HEK293T (cell line): ENCODE results near the gene HEATR5A.

Source experiments
- ARNT ChIP-seq: fragments of 450-650 bp; IDR thresholded peaks from 2 replicates; pipeline ENCODE4 v1.6.1; 2017; ENCODE audit warnings: mild to moderate bottlenecking
- BHLHE40 ChIP-seq: fragments of 450-650 bp; IDR thresholded peaks from 2 replicates; pipeline ENCODE4 v1.6.1; 2016; ENCODE audit warnings: mild to moderate bottlenecking, moderate library complexity, borderline replicate concordance
- FOXA1 ChIP-seq: fragments of 450-650 bp; IDR thresholded peaks from 2 replicates; pipeline ENCODE4 v1.6.1; 2016; ENCODE audit warnings: mild to moderate bottlenecking
- FOXK2 ChIP-seq: fragments of 450-650 bp; IDR thresholded peaks from 2 replicates; pipeline ENCODE4 v1.6.1; 2016; ENCODE audit warnings: mild to moderate bottlenecking
- FOXM1 ChIP-seq: fragments of 450-650 bp; IDR thresholded peaks from 2 replicates; pipeline ENCODE4 v1.6.1; 2017; ENCODE audit warnings: mild to moderate bottlenecking, borderline replicate concordance
- HDGF ChIP-seq: fragments of 450-650 bp; IDR thresholded peaks from 2 replicates; pipeline ENCODE4 v1.6.1; 2017; ENCODE audit warnings: antibody characterized with exemption, borderline replicate concordance
- L3MBTL2 ChIP-seq: fragments of 450-650 bp; conservative IDR thresholded peaks from 2 replicates; pipeline ENCODE4 v1.6.1; 2016; ENCODE audit warnings: mild to moderate bottlenecking
- LEF1 ChIP-seq: fragments of 450-650 bp; IDR thresholded peaks from 2 replicates; pipeline ENCODE4 v1.6.1; 2017; ENCODE audit warnings: mild to moderate bottlenecking, borderline replicate concordance
- NFRKB ChIP-seq: fragments of 450-650 bp; IDR thresholded peaks from 2 replicates; pipeline ENCODE4 v1.6.1; 2016; ENCODE audit warnings: mild to moderate bottlenecking, moderate library complexity
- SP1 ChIP-seq: fragments of 450-650 bp; IDR thresholded peaks from 2 replicates; pipeline ENCODE4 v1.6.1; 2017
- SUZ12 ChIP-seq: fragments of 450-650 bp; IDR thresholded peaks from 2 replicates; pipeline ENCODE4 v1.6.1; 2016; ENCODE audit warnings: mild to moderate bottlenecking
- TARDBP ChIP-seq: fragments of 450-650 bp; IDR thresholded peaks from 2 replicates; pipeline ENCODE4 v1.6.1; 2016
- ZNF384 ChIP-seq: fragments of 450-650 bp; IDR thresholded peaks from 2 replicates; pipeline ENCODE4 v1.6.1; 2016

GRCh38 chr14:31395119-31395518 is 25.2 kb downstream of the HEATR5A start:
- TF ChIP-seq SUZ12 (no peak), LEF1 (no peak), TARDBP (no peak), L3MBTL2 (no peak), FOXM1 (no peak), ARNT (no peak), HDGF (no peak), SP1 (no peak), FOXA1 (no peak), ZNF384 (no peak), BHLHE40 (no peak), FOXK2 (no peak), NFRKB (no peak)
